ENCODE data around the gene CRYBB3. TPM values are rescaled to one million over a fixed set of nuclear protein-coding genes. Genes with fewer than 3 reads are reported as not detected.
"Not testable (repeated sequence)": the region's sequence is repeated elsewhere in the genome, so short reads cannot be mapped to it uniquely, and the experiment has no call there.

The CRYBB3 gene
- total RNA-seq, 4 donors from 2014 or later = not detected

- Histone ChIP-seq H3K27ac (peak overlapping the region; percentile 57 to 77 (median 68)), H3K36me3 (peaks cover 12 to 100% (median 36%) of the 10 kb centered on the region in 3 donors)
These were observed 22.9 kb upstream of the CRYBB3 start for GRCh38 chr22:25176799-25177198.

GRCh38 chr22:25177226-25177625, 22.4 kb upstream of the CRYBB3 start:
- Histone ChIP-seq H3K4me3 (no peak overlapping the region), H3K27me3 (no peaks in the 10 kb centered on the region), H3K36me3 (peaks cover 12 to 100% (median 36%) of the 10 kb centered on the region in 3 donors), H3K27ac (peak overlapping the region in 1 of 4 donors; percentile 71), H3K9me3 (peaks cover 0 to 6% (median 0%) of the 10 kb centered on the region in 3 donors), H3K4me1 (peaks cover 0 to 27% (median 9%) of the 10 kb centered on the region in 3 donors)
- no peak for TF ChIP-seq POLR2A (IDR thresholded peaks at IDR 0.05)
- TF ChIP-seq CTCF (IDR thresholded peaks at IDR 0.05) = no peak
- 83 to 91% methylated on average over 9 to 13 of the region's 13 CpGs for WGBS, 2 donors
- intact Hi-C loops (cut with DNase I) = no loop called here
- DNase-seq = no peak

More at GRCh38 chr22:25176799-25177198, 22.9 kb upstream of the CRYBB3 start:
- no peaks in the 10 kb centered on the region for H3K27me3 ChIP-seq
- 50 to 59% methylated on average over 3 of the region's 3 CpGs for WGBS, 2 donors
- no peak for DNase-seq
- intact Hi-C loops (cut with DNase I) = no loop called here
- H3K4me1 ChIP-seq = peaks cover 0 to 30% (median 9%) of the 10 kb centered on the region in 3 donors
- H3K9me3 ChIP-seq = peaks cover 0 to 6% (median 0%) of the 10 kb centered on the region in 3 donors
- no peak overlapping the region for H3K4me3 ChIP-seq
- TF ChIP-seq POLR2A (IDR thresholded peaks at IDR 0.05) (no peak), CTCF (IDR thresholded peaks at IDR 0.05) (no peak)

GRCh38 chr22:25177895-25178294, 21.8 kb upstream of the CRYBB3 start:
- H3K36me3 ChIP-seq = peaks cover 12 to 100% (median 36%) of the 10 kb centered on the region in 3 donors

GRCh38 chr22:25178348-25178747, 21.3 kb upstream of the CRYBB3 start:
- peaks cover 0 to 27% (median 9%) of the 10 kb centered on the region in 3 donors for H3K4me1 ChIP-seq
- H3K4me3 ChIP-seq; intact Hi-C loops (cut with DNase I); DNase-seq; H3K27ac ChIP-seq; H3K9me3 ChIP-seq; H3K27me3 ChIP-seq: not testable (repeated sequence)
- peaks cover 12 to 100% (median 36%) of the 10 kb centered on the region in 3 donors for H3K36me3 ChIP-seq
- WGBS, 2 donors = no CpG with 5 or more reads among the region's 6 CpGs

More at GRCh38 chr22:25177895-25178294, 21.8 kb upstream of the CRYBB3 start:
- peaks cover 0 to 6% (median 0%) of the 10 kb centered on the region in 3 donors for H3K9me3 ChIP-seq
- no peaks in the 10 kb centered on the region for H3K27me3 ChIP-seq
- peaks cover 0 to 27% (median 9%) of the 10 kb centered on the region in 3 donors for H3K4me1 ChIP-seq
- H3K27ac ChIP-seq = no peak overlapping the region
- 60% methylated on average over 1 of the region's 9 CpGs; no CpG with 5 or more reads in 1 of the 2 donors for WGBS, 2 donors
- H3K4me3 ChIP-seq = no peak overlapping the region
- no peak for DNase-seq
- intact Hi-C loops (cut with DNase I) = no loop called here
- TF ChIP-seq POLR2A (IDR thresholded peaks at IDR 0.05) (no peak), CTCF (IDR thresholded peaks at IDR 0.05) (no peak)

GRCh38 chr22:25178869-25179631, 20.6 kb upstream of the CRYBB3 start:
- H3K9me3 ChIP-seq; H3K4me3 ChIP-seq; DNase-seq; intact Hi-C loops (cut with DNase I); H3K27ac ChIP-seq; H3K27me3 ChIP-seq: not testable (repeated sequence)
- Histone ChIP-seq H3K36me3 (peaks cover 12 to 100% (median 40%) of the 10 kb centered on the region in 3 donors), H3K4me1 (peaks cover 0 to 27% (median 9%) of the 10 kb centered on the region in 3 donors)
- WGBS, 2 donors = 85 to 90% methylated on average over 26 to 35 of the region's 63 CpGs
